Measurements from ENCODE around the gene ZNF609. TPM values are rescaled to one million over a fixed set of nuclear protein-coding genes. Genes with fewer than 3 reads are reported as not detected.

The ZNF609 gene
- total RNA-seq, 1 donor from 2014 or later, result 21.5 TPM

DNA sequence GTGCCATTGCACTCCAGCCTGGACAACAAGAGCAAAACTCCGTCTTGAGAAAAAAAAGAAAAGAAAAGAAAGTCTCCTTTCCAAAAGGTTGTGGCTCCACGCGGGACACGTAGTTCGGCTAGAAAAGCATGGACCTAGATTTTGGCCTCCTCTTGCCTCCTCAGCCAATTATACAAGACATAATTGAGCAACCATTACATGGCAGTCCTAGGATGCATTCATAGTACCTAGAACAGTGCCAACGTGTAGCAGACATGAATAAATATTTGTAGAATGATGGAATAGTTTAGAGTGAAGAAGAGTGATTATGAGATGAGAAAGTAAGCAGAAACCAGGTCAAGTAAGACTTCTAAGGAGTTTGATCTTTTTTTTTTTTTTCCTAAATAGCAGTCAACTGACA, 112.5 kb downstream of the ZNF609 start:
- Mint-ChIP-seq H3K36me3 (peaks cover 17% of the 10 kb centered on the region), H3K4me1 (peaks cover 19% of the 10 kb centered on the region), H3K27ac (no peak overlapping the region), H3K4me3 (no peak overlapping the region), H3K9me3 (no peaks in the 10 kb centered on the region), H3K27me3 (ENCODE audit: insufficient read depth, low read depth) (no peaks in the 10 kb centered on the region)
- Histone ChIP-seq H3K4me1 (peaks cover 5% of the 10 kb centered on the region), H4K20me1 (ENCODE audit: low read depth) (peaks cover 27% of the 10 kb centered on the region), H3K27ac (no peak overlapping the region), H3K4me3 (no peak overlapping the region), H3K9me3 (ENCODE audit: low read depth) (no peaks in the 10 kb centered on the region), H3K27me3 (no peaks in the 10 kb centered on the region), H3K9ac (no peak overlapping the region), H2AFZ (replicated peaks) (no peak overlapping the region), H3K4me2 (no peak overlapping the region), H3K36me3 (no peaks in the 10 kb centered on the region), H3F3A (ENCODE audit: low read depth) (peaks cover 25% of the 10 kb centered on the region), H3K79me2 (ENCODE audit: low read depth) (peaks cover 90% of the 10 kb centered on the region)
- no peak for DNase-seq (ENCODE audit: low spot score)
- TF ChIP-seq EZH2phosphoT487 (IDR thresholded peaks at IDR 0.05), result no peak
- no peak for TF ChIP-seq EZH2 (IDR thresholded peaks at IDR 0.05)
- TF ChIP-seq, protein P1, sequence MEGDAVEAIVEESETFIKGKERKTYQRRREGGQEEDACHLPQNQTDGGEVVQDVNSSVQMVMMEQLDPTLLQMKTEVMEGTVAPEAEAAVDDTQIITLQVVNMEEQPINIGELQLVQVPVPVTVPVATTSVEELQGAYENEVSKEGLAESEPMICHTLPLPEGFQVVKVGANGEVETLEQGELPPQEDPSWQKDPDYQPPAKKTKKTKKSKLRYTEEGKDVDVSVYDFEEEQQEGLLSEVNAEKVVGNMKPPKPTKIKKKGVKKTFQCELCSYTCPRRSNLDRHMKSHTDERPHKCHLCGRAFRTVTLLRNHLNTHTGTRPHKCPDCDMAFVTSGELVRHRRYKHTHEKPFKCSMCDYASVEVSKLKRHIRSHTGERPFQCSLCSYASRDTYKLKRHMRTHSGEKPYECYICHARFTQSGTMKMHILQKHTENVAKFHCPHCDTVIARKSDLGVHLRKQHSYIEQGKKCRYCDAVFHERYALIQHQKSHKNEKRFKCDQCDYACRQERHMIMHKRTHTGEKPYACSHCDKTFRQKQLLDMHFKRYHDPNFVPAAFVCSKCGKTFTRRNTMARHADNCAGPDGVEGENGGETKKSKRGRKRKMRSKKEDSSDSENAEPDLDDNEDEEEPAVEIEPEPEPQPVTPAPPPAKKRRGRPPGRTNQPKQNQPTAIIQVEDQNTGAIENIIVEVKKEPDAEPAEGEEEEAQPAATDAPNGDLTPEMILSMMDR (IDR thresholded peaks at IDR 0.05), result no peak

DNA sequence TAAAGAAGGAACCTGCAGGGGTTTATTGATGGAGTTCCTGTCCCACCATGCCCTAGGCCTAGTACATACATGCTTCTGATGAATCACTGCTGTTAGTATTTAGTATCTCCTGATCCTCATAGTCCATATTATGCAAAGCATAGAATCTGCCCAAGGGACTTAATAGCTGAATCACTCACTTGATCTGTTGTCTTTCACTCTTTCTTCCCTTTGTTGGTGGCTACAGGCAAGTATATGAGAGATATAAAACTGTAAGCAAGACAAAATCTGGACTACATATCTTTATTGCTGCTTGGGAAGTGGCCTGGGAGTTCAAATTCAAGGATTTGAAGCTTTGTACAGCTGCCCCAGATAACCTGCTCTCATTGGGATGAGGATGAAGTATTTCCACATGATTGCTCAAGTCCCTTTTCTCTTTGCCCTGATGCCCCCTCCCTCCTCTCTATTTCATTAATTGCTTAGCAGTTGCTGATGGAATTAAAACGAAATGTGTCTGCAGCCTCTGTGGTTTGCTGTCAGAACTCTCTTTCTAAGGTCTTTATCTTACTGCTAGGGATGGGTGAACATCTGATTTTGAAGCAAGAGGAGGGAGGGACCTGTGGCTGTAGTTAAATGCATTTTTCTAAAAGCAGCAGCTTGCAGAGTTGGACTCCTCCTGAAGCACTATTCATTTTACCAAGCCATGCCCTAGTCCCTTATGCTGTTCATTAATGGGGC, 114.1 kb downstream of the ZNF609 start:
- Histone ChIP-seq H3K27ac (peak overlapping the region; percentile 50), H3K4me2 (no peak overlapping the region)
- peaks cover 6% of the 10 kb centered on the region for H3K9me3 Mint-ChIP-seq

DNA sequence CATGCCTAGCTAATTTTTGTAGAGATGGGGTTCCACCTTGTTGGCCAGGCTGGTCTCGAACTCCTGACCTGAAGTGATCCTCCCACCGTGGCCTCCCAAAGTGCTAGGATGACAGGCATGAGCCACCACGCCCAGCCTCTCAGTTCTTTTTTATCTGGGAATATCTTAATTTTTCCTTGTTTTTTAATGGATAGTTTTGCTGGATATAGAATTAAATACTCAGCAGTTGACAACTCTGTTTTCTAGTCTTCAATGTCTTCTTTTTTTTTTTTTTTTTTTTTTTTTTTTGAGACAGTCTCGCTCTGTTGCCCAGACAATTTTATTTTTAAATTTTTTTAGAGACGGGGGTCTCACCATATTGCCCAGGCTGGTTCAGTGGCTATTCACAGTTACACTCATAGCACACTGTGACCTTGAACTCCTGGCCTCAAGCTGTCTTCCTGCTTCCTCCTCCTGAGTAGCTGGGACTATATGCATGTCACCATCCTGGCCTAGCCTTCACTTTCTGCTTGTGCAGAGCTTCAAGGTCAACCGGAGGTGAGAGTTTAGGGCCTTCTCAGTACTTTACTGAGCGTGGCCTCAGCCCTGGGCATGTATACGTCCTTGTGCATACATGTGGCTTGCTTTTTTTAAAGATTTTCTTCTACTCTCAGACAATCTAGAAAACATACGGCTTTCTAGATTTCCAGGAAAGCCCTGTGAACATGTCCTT, 120.5 kb downstream of the ZNF609 start:
- no peak overlapping the region for H2AFZ ChIP-seq (replicated peaks)
- peaks cover 3% of the 10 kb centered on the region for H3K4me1 ChIP-seq
- peaks cover 90% of the 10 kb centered on the region for H3K79me2 ChIP-seq (ENCODE audit: low read depth)
- H3K9me3 ChIP-seq (ENCODE audit: low read depth), result no peaks in the 10 kb centered on the region
- H3K36me3 Mint-ChIP-seq, result peaks cover 39% of the 10 kb centered on the region
- H4K20me1 ChIP-seq (ENCODE audit: low read depth), result peaks cover 8% of the 10 kb centered on the region
- no peak overlapping the region for H3K4me3 Mint-ChIP-seq
- no peak overlapping the region for H3K4me3 ChIP-seq
- H3K9ac ChIP-seq, result no peak overlapping the region
- no peaks in the 10 kb centered on the region for H3K4me1 Mint-ChIP-seq
- no peak overlapping the region for H3K27ac ChIP-seq
- peaks cover 34% of the 10 kb centered on the region for H3K9me3 Mint-ChIP-seq
- no peak for TF ChIP-seq EZH2phosphoT487 (IDR thresholded peaks at IDR 0.05)
- TF ChIP-seq, protein P1 (IDR thresholded peaks at IDR 0.05), result no peak
- no peak for TF ChIP-seq EZH2 (IDR thresholded peaks at IDR 0.05)
- H3K36me3 ChIP-seq, result no peaks in the 10 kb centered on the region
- no peak overlapping the region for H3K4me2 ChIP-seq
- no peaks in the 10 kb centered on the region for H3K27me3 ChIP-seq
- peaks cover 3% of the 10 kb centered on the region for H3K27me3 Mint-ChIP-seq (ENCODE audit: insufficient read depth, low read depth)
- H3K27ac Mint-ChIP-seq, result no peak overlapping the region
- H3F3A ChIP-seq (ENCODE audit: low read depth), result peaks cover 6% of the 10 kb centered on the region
- no peak for DNase-seq (ENCODE audit: low spot score)

More for the DNA sequence above, 114.1 kb downstream of the ZNF609 start:
- DNase-seq (ENCODE audit: low spot score), result no peak
- TF ChIP-seq EZH2phosphoT487 (IDR thresholded peaks at IDR 0.05) (no peak), EZH2 (IDR thresholded peaks at IDR 0.05) (no peak)
- TF ChIP-seq, protein P1 (IDR thresholded peaks at IDR 0.05), result no peak
- H3K4me1 Mint-ChIP-seq, result peaks cover 16% of the 10 kb centered on the region
- Histone ChIP-seq H3K27me3 (no peaks in the 10 kb centered on the region), H4K20me1 (ENCODE audit: low read depth) (peaks cover 23% of the 10 kb centered on the region), H3K36me3 (no peaks in the 10 kb centered on the region), H3F3A (ENCODE audit: low read depth) (peaks cover 25% of the 10 kb centered on the region), H3K4me1 (peaks cover 5% of the 10 kb centered on the region), H2AFZ (replicated peaks) (no peak overlapping the region), H3K9me3 (ENCODE audit: low read depth) (no peaks in the 10 kb centered on the region), H3K4me3 (no peak overlapping the region), H3K79me2 (ENCODE audit: low read depth) (peaks cover 90% of the 10 kb centered on the region), H3K9ac (no peak overlapping the region)
- peaks cover 17% of the 10 kb centered on the region for H3K36me3 Mint-ChIP-seq
- H3K4me3 Mint-ChIP-seq, result no peak overlapping the region
- H3K27ac Mint-ChIP-seq, result peak overlapping the region; percentile 52
- H3K27me3 Mint-ChIP-seq (ENCODE audit: insufficient read depth, low read depth), result peaks cover 1% of the 10 kb centered on the region

Data from neural progenitor cell (in vitro differentiated cells).